NCI-H2107 treated with DMSO at 0.1 percent for 48 hours (cell line): Measurements from ENCODE around the gene MYO3B.

Experiments used
- DNase-seq: peaks from one replicate; lab custom pipeline; 2025; ENCODE audit not compliant: unreplicated experiment; lab: John Stamatoyannopoulos, UW

The MYO3B gene

DNA sequence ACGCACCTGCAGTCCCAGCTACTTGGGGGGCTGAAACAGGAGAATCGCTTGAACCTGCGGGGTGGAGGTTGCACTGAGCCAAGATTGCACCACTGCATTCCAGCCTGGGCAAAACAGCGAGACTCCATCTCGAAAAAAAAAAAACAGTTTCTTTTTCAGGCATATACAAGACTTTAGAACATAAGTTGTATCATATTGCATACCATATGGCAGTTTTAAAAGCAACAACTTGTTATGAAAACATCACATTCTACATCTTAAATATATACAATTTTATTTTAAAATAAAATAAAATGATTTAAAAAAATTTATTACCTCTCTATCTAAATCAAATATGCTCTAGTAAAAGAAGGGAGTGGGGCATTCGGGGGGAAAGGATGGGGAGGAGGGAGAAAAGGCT is 497.8 kb downstream of the MYO3B start:
- no peak for DNase-seq

DNA sequence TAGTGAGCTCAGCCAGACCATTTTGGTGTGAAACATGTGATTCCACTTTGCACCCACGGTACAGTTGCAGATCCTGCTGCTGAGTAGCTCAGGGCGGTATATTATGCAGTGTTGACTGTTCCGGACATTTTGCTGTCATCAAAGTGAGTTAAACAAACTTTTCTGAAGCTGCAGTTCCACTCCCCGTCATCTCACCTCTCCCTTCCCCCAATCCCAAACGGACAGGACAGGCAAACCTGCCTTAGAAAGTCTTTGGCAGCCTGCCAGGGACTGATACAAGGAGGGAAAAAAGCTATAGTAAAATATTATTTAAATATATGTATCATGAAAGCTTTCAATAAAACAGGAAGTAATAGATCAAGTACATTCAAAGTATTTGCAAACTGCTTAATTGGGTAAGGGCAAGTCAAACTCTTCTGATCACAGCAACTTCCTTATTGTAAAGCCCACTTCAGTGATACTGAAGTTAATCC is 501.7 kb downstream of the MYO3B start:
- no peak for DNase-seq

DNA sequence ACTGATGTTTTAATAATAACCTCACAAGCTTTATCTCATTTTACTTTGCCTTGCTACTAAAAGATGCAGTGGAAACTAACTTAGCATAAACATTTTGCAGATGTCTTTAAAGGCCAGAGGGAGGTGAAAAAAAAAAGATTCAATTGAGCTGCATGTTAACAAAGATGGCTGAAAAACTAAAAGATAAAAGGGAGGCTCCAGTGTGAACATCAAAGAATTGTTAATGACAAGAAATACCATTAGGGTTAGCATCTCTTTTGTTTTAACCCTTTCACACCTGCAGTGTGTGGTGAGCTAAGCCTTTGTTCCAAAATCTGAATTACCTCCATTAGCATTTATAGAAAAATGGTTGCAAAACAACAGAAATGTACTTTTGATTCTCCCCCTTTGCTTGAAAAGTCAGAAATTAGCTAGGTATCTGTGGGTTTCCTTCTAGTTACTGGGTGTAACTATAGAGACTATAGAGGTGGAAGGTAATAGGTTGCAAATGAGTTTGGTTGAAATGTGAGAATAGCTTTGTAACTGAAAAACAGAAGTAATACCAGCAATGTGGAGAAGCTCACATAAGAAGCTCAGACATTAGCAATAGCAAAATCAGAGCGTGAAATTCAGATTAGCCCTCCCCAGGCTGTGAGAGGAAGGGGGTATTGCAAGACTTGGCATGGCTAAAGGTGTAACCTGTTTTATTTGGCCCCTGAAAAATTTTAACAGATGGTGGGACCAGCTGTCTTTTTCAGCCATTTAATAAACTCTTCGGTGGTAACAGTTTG is 502.4 kb downstream of the MYO3B start:
- no peak for DNase-seq

DNA sequence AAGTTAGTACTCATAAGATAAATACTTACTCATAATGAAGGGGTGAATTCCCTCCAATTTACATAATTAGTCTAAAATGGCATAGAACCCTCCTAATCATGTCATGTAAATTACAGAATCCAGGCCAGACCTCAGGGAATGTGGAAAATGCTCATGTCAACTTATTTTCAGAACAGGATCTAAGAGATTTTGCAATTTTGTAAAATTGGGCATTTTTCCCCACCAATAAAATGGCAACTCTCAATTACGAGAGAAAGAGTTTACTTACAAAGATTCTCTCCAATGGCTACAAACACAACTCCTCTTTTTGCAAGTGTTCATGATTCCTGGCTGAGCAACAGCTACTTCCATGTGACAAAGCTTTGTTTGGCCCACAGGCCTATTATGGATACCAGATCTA is 503.4 kb downstream of the MYO3B start:
- no peak for DNase-seq

DNA sequence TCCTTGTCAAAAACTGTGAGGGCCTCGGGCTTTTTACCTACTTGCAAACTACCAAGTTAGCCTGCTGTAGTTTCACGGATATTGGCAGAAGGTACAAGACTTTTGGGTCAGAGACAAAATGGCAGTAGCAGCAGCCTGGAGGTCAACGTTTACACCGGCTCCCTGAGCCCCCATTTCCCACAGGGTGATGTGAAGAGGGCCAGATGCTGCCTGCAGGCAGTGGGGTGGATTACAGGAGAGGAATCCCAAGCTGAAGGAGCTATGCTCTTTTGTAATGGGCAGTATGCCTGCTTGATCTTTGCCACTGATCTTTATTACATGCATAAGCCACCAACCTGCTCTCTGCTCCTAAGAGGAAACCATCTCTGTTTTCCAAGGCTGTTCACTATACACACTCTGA is 507.6 kb downstream of the MYO3B start:
- no peak for DNase-seq

DNA sequence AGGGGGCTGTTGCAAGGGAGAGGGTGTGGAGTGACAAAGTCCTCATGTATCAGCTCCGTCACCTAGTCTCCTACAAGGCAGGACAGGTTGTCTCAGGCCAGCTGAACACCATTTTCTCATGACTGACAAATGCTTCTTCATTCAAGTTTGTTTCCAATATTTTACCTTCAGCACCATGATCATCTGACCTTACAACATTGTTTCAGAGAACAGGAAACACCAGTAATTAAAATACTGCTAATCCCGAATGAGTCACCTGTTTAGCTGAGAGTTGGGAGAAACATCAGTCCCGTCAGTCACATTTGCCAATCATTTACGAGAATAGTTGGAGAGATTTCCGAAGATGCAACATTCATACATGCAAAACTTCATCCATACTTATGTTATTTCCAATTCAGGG is 511.5 kb downstream of the MYO3B start:
- no peak for DNase-seq

DNA sequence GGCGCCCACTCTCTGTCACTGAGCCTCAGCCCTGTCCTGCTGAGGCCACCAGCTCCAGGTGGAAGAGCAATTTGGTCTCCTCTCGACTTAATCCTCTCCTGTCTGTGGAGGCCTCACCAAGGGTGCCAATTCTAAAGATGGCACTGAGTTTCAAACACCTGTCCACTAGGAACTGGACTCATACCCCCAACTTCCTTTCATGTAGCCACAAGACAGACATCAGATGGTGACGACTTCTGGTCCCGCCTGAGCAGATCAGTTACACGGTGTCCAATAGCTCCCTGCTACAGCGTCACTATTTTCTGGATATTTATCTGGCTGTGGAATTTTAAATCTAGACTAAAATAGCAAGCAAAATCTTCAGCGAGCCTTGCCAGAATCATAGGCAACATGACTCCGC is 512.7 kb downstream of the MYO3B start:
- DNase-seq, result no peak

DNA sequence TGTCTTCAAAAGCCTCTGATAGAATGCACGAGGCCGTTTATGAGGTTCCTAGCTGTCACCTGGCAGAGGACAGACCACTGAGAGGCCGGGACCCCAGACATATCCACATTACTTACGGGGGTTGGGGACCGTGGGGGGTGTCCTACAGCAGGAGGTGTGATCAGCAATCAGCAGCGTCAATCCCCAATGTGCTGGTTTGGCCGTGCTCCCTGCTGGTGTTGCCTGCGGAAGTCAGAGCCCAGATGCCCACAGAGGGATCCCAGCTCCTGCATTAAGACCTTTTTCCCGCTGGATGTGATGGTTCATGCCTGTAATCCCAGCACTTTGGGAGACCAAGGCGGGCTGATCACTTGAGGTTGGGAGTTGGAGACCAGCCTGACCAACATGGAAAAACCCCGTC is 516.4 kb downstream of the MYO3B start:
- no peak for DNase-seq

DNA sequence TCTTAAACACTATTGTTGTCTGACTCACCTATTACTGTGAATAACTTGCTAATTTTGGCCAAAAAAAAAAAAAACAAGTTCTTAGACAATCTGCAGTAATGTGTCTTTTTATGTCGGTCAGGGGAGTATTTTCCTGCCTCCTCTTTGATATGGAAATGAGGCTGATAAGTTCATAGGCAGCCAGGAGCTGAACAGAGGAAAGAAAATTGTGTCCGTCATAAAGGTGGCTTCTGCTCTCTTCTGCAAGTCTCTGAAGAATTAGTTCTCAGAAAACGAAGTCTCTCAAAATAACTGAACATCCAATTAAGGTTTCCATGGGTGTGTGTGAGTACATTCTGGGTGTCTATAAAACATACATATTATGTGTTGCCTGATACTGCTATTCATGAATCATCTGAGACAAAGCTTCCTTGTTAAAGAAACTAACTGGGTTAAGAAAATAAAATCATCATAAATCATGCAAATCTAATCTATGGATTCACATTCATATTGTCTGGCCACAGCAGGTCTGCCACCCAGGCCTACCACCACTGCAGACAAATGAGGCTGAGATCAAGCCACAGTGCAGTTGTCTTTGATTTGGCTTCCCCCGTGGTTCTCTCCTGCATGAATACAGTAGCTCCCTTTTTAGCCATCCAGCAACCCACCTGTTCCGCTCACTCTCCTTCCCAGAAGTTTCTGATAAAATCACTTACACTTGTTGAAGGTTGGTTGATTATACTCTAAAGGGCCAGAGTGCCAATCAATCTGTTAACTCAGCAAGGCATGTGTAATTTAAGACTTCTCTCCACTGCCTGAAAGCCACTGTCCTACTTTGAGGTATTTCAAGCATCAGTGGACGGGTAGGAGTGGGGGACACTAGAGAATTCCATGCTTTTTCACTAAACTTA is 517.8 kb downstream of the MYO3B start:
- no peak for DNase-seq

DNA sequence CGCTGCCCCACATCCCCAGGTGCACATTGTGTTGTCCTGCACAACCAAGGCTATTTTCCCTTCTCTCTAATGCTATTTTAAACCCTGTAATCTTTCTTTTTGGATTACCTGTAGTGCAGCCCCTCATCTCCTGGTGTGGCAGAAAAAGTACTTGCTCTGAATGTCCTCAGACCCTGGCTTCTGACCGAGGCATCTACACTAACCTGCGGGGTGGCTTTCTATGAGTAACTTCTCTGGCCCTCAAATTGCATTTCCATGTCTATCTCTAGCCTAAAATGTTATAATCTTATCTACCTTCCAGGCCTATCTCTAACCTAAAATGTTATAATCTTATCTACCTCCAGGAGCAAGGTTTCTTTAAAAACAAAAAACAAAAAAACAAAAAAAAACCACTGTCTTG is 519.0 kb downstream of the MYO3B start:
- no peak for DNase-seq

DNA sequence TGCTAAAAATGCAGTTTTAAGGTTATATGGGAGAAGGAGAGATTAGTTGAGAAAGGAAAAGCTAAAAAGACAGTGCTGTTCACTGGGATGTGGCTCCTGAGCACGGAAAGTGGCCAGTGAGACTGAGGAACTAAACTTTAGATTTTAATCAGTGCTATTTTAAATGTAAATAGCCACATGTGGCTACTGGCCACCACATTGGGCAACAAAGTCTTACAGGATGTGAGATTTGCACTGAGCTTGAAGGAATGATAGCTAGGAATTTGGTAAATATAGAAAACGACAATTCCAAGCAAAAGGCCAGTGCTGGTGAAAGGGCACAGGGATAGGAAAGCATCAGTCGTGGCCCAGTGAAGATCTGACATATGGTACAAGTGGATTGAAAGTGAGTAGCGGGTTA is 523.1 kb downstream of the MYO3B start:
- DNase-seq, result no peak

DNA sequence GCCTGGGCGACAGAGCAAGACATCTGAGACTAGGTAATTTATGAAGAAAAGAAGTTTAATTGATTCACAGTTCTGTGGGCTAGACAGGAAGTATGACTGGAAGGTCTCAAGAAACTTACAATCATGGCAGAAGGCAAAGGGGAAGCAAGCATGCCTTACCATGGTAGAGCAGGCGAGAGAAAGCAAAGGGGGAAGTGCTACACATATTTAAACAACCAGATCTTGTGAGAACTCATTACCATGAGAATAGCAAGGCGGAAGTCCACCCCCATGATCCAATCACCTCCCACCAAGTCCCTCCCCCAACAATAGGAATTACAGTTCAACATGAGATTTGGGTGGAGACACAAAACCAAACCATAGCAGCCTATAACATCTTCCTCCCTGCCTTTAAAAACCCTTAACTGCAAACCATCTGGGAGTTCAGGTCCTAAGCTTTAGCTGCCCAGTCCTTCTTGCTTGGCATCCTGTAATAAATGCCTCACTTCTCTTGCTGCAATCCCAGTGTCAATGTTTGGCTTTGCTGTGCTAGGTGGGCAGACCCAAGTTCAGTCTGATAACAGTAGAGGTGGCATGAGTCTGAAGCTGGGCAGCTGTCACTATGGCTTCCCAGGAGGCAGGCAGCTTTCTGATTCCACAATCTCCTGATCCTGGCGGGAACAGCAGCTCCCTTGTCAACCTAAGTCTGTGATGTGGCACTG is 526.0 kb downstream of the MYO3B start:
- no peak for DNase-seq
